SK-N-SH treated with all-trans-retinoic acid at 6 μM for 48 hours (cell line): ENCODE results near the gene CFD.

ENCODE experiments used
- ARNTL ChIP-seq: fragments of 450-650 bp; formaldehyde crosslinking; IDR thresholded peaks from 2 replicates; pipeline ENCODE4 v1.5.0; 2020; ENCODE audit warnings: low read depth, mild to moderate bottlenecking, moderate library complexity, borderline replicate concordance
- BACH2 ChIP-seq: fragments of 250-450 bp; sonication (Bioruptor Pico); IDR thresholded peaks from 2 replicates; pipeline ENCODE4 v1.9.0; 2021; ENCODE audit warnings: mild to moderate bottlenecking, borderline replicate concordance
- ISL1 ChIP-seq: fragments of 250-450 bp; sonication (Bioruptor Pico); IDR thresholded peaks from 2 replicates; pipeline ENCODE4 v2.1.2; 2022; ENCODE audit warnings: mild to moderate bottlenecking, moderate library complexity
- PATZ1 ChIP-seq: fragments of 250-450 bp; sonication (Bioruptor Pico); IDR thresholded peaks from 2 replicates; pipeline ENCODE4 v1.8.0; 2020; ENCODE audit warnings: mild to moderate bottlenecking, moderate library complexity, borderline replicate concordance
- PPARA ChIP-seq: fragments of 250-450 bp; sonication (Bioruptor Pico); IDR thresholded peaks from 2 replicates; pipeline ENCODE4 v1.5.0; 2020; ENCODE audit warnings: mild to moderate bottlenecking, borderline replicate concordance
- RARB ChIP-seq: fragments of 250-450 bp; sonication (Bioruptor Pico); IDR thresholded peaks from 2 replicates; pipeline ENCODE4 v1.8.0; 2021; ENCODE audit warnings: mild to moderate bottlenecking, moderate library complexity
- SNAI2 ChIP-seq: fragments of 250-450 bp; sonication (Bioruptor Pico); IDR thresholded peaks from 2 replicates; pipeline ENCODE4 v1.5.0; 2020; ENCODE audit warnings: mild to moderate bottlenecking, moderate library complexity
- TOX ChIP-seq: fragments of 250-450 bp; sonication (Bioruptor Pico); IDR thresholded peaks from 2 replicates; pipeline ENCODE4 v1.8.0; 2021; ENCODE audit warnings: mild to moderate bottlenecking, moderate library complexity, borderline replicate concordance
- ZFP3 ChIP-seq: fragments of 250-450 bp; sonication (Bioruptor Pico); IDR thresholded peaks from 2 replicates; pipeline ENCODE4 v1.5.0; 2020; ENCODE audit warnings: mild to moderate bottlenecking, moderate library complexity
- ZFP30 ChIP-seq: fragments of 450-650 bp; formaldehyde crosslinking; IDR thresholded peaks from 2 replicates; pipeline ENCODE4 v1.5.0; 2022; ENCODE audit warnings: mild to moderate bottlenecking, moderate library complexity
- ZNF565 ChIP-seq: fragments of 450-650 bp; formaldehyde crosslinking; conservative IDR thresholded peaks from 2 replicates; pipeline ENCODE4 v1.5.0; 2020; ENCODE audit warnings: low read depth, mild to moderate bottlenecking, moderate library complexity

- TF ChIP-seq ZNF565 (CRISPR knock-in tag) (no peak), ISL1 (CRISPR knock-in tag) (no peak), BACH2 (CRISPR knock-in tag) (no peak), ARNTL (CRISPR knock-in tag) (no peak), TOX (CRISPR knock-in tag) (no peak), PPARA (no peak), PATZ1 (CRISPR knock-in tag) (no peak), ZFP3 (CRISPR knock-in tag) (no peak), SNAI2 (CRISPR knock-in tag) (no peak), ZFP30 (CRISPR knock-in tag) (no peak), RARB (CRISPR knock-in tag) (no peak)
Observed at GRCh38 chr19:887599-887998, 28.1 kb downstream of the CFD start.
